GM21381 (cell line): ENCODE results near the gene HELZ.
A peak's percentile ranks its signal among the peaks of the same experiment; 100 is the strongest.
"Not testable (repeated sequence)": the region's sequence is repeated elsewhere in the genome, so short reads cannot be mapped to it uniquely, and the experiment has no call there.

ENCODE experiments used
- ATAC-seq: cut with Tn5 transposase; IDR thresholded peaks from one replicate; pipeline ENCODE4 v1.9.1; 2021; ENCODE audit warnings: mild to moderate bottlenecking, moderate library complexity; ENCODE audit not compliant: unreplicated experiment

The HELZ gene

DNA sequence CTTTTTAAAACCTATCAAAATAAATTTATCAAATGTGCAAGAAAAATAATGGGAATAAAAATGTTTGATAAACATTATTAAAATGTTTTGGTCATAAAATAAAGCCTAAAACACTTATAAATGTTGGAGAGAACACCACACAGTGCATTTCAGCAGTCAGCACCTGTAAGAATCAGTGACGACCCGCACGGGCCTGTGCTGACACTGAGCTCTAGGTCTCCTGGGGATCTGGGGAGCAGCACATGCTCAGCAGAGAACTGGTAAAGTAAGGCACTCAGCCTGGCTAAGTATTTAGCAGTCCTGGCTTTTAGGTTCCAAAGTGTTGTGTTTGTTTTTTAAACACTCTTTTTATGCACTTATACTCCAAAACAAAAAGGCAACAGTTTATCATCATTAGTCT, 46.9 kb downstream of the HELZ start:
- ATAC-seq, result no peak

DNA sequence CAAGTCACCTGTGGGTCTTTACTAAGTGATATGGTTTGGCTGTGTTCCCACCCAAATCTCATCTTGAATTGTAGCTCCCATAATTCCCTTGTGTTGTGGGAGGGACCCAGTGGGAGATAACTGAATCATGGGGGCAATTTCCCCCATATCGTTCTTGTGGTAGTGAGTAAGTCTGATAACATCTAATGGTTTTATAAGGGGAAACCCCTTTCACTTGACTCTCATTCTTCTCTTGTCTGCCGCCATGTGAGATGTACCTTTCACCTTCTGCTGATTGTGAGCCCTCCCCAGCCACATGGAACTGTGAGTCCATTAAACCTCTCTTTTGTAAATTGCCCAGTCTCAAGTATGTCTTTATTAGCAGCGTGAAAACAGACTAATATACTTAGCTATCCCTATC, 48.0 kb downstream of the HELZ start:
- not testable (repeated sequence) for ATAC-seq

DNA sequence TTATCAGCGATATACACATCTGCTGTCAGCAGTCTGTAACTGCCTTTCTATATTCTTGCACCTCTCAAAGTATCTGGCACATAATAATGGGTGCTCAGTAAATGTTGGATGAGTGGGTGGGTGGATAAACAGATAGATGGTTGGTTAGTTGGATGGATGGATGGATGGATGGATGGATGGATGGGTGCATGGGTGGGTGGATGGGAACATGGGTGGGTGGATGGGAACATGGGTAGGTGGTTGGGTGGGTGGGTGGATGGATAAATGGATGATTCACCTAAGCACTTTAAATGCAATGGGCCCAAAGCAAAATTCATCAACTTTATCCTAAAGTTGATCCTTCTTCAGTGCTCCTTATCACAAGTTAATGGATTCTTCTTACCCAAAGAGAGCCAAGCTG, 48.6 kb downstream of the HELZ start:
- no peak for ATAC-seq

DNA sequence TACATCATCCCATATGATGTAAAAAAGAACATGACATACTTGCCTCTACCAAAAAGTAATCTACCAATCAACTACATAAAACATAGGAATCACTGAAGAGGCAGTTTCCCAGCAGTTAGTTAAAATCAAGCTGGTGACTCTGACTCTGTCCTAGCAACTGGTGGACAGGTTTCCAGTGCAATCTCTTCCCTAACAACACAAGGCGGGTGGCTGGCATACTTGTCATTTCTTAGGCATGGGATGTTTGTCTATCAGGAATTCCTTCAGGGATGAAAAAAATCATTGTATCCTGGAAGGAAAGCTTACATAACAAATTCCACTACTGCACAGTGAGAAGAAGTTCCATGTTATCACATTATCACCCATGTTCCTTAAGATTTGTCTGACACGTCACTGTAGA, 50.9 kb downstream of the HELZ start:
- ATAC-seq, result no peak

DNA sequence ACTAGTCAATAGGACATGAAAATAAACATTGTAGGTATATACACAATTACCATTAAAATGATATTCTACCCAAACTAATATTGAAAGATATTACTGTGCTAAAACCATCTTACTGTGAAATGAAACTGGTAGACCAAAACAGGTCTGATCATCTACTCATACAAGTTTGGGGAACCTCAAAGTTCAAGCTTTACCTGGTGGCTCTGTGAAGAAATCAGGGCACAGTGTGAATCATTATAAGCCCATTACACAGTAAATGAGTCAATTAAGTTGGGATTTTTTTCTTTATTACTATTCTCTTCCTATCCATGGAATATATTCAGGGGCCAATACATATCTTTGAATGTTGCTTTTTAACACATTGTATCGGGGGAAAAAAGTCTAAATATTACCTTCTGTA, 57.1 kb downstream of the HELZ start:
- ATAC-seq, result no peak

DNA sequence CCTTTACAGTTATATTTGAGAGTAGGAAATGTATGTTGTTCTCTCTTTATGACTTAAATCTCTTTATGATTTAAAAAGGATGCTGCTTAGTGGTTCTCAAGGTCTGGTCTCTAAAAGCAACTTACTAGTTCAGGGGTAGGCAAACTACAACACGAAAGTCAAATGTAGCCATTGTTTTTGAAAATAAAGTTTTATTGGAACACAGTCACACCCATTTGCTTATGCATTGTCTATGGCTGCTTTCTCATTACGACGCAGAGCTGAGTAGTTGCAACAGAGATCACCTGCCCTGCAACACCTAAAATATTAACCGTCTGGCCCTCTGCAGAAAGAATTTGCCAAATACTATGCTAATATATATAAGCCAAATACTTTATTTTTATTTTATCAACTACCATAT, 58.2 kb downstream of the HELZ start:
- ATAC-seq, result no peak

DNA sequence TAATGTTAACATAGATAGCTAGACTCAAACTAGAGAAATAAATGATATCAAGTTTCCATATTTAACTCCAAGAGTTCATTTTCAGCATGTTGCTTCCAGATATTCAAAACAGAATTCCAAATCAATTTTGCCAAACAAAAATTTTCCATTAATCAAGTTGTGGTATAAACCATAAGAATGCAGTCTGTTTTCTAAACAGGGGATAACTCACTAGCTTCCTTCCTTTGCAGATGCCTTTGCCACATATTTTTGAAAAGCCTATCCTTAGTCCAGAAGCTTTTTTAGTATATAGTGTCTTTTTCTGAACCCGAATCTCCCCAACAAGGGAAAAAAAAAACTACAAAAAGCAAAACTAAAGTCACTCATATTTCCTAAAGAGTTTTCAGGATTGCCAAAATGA, 61.5 kb downstream of the HELZ start:
- ATAC-seq, result no peak

DNA sequence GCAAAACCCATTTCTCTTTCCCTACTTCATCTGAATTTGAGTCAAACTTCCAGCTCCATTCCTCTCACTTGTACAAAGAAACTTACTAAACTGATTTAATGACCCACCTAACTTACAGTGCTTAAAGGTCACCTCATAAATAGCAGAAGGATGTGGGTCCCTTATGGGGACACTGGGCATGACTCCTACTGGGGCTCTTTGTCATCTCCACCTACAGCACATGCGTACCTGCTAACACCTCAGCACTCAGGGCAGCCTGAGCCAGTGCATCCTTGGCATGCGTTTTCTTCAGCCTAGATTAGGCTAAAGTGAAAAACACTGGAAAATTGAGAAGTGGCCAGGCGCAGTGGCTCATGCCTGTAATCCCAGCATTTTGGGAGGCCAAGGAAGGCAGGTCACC, 63.2 kb downstream of the HELZ start:
- ATAC-seq, result no peak

DNA sequence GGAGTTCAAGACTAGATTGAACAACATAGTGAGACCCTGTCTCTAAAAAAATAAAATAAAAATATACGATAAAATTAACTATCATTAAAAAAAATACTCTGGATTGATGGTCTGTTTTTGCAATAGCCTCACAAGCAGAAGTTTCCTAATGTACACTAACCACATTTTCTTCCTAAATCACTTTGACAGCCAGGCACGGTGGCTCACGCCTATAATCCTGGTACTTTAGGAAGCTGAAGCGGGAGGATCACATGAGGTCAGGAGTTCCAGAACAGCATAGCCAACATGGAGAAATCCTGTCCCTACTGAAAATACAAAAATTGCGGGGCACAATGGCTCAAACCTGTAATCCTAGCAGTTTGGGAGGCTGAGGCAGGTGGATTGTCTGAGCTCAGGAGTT, 64.7 kb downstream of the HELZ start:
- ATAC-seq, result no peak

DNA sequence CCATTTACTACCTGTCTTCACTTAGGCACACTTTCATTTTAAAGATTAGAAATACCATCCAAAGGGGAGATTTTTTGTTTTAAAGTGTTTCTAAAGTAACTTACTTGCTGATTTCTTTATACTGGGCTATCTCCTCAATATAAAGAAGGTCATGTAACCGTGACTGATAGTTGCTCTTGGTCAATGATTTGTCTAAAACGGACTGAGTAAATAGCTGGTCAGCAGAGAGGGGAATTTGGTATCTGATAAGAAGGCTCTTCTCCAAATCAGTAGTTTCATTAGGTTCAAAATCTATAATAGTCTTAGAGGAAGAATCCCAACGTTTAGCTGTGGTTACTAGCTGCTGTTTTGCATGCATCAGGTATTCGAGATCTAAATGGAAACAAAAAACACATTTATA, 66.4 kb downstream of the HELZ start:
- ATAC-seq, result no peak

DNA sequence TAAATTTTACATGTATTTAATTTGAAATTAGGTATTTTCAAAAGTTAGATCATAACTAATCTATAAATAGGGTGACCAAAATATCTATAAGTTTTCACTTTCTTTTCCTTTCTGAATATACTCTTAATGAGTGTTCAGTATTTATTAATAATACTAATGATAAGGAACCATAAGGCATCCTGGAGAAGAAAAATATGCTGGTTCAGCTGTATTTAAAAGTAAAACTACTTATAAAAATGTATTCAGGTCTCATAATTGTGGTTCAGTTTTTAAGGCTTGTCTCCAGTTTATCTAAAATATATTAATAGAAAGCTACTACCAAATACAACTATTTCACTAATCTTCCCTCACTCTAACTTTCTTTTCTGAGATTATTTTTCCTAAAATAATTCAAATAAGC, 67.3 kb downstream of the HELZ start:
- no peak for ATAC-seq

DNA sequence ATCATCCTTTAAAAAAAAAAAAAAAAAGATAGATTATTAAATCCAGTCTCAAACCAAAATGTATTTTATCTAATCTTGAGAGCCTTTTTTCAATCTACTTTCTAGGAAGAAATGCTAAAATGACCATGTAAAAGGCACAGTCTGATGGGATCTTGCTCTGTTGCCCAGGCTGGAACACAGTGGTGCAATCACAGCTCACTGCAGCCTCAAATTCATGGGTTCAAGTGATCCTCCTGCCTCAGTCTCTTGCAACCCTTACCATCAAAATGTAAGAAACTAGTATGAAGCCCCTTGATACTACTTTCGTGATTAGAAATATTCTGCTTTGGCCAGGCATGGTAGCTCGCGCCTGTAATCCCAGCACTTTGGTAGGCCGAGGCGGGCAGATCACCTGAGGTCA, 70.8 kb downstream of the HELZ start:
- no peak for ATAC-seq

DNA sequence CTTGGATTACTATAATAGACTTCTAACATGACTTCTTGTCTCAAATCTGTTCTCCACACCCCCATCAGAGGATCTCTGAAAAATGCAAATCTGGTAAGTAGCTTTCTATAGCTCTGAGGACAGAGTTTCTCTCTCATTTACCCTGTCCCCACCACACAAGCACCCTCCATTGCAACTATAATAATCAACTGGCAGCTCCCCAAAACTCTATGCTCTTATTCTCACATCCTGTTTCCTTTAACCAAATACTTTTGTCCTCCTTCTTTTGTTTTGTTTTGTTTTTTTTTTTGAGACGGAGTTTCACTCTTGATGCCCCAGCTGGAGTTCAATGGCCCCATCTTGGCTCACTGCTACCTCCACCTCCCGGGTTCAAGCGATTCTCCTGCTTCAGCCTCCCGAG, 73.4 kb downstream of the HELZ start:
- peak; percentile 97 for ATAC-seq

DNA sequence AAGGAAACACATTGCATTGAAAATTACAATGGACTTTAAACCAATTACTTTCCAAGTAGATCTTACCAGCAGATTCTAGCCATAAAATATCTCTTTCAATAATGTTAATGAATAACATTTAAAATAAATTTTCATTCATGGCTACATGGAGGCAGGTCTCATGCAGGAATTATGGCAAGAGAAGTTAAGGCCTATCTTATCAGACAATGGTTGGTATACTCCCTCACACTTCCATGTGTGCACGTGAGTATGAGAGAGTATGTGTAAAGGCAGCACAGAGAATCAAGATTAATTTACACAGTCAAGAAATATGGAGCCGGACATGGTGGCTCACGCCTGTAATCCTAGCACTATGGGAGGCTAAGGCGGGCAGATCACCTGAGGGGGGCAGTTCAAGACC, 76.5 kb downstream of the HELZ start:
- no peak for ATAC-seq

DNA sequence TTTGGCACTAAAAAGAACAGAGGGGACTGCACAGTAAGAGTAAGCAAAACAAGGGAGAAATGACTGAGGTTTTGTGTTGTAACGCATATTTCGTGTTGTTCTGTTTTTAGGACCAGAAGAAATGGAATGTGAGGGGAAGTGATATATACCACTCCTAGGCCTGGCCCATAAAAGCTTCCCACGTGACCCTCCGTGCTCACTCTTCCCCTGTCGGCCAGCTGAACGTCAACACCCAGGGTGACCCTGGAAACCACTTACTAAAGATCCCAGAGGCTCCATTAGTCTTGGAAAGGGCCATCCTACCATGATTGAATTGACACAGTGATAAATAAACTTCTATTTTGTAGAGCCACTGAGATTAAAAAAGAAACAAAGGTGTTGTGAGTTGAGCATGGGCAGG, 79.8 kb downstream of the HELZ start:
- no peak for ATAC-seq

DNA sequence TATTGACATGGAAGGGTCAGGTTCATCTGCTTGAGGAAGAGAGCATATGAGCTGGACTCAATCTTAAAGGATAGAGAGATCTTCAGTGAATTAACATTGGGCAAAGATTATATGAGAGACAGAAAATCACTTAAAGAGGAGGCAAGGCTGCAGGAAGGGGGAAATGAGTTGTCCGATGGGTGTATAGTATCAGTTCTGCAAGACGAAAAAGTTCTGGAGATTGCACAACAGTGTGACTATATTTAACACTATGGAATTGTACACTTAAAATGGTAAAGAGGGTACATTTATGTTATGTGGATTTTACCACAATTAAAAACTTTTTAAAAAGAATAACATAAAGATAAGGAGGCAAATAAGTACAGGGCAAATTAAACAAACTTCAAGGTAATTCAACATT, 80.7 kb downstream of the HELZ start:
- no peak for ATAC-seq

DNA sequence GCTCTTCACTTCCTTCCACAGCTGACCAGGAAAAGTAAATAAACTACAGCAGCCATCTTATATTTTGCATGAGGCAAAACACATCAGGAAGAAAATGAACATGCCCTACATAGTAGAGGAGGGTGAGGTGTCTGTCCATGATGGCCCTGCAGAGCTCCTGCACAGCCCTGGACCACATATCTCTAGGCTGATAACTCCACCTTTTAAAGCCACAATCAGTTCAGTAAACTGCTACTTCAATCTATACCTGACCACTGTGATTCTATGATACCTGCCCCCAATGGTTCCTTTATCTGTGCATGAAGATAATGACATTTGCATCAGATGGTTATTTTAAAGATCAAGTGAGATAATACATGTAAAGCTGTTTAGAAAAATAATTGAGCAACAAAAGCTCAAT, 82.2 kb downstream of the HELZ start:
- no peak for ATAC-seq

DNA sequence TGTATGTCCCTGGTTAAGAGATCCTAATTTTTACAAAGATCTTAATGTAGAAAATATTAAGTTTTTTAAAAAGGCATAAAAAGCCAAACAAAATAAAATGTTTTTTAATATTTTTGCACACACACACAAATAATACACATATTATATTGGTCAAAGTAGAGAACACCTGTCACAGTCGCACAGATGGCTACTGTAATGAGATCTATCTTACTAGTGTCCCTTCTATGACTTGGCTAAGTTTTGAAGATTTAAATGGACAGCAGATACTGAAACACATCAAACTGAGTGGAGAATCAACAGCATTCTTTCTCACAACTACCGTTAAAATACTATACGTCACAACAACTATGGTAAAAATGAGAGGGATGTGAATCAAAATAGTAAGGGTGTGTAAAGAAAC, 83.4 kb downstream of the HELZ start:
- no peak for ATAC-seq

DNA sequence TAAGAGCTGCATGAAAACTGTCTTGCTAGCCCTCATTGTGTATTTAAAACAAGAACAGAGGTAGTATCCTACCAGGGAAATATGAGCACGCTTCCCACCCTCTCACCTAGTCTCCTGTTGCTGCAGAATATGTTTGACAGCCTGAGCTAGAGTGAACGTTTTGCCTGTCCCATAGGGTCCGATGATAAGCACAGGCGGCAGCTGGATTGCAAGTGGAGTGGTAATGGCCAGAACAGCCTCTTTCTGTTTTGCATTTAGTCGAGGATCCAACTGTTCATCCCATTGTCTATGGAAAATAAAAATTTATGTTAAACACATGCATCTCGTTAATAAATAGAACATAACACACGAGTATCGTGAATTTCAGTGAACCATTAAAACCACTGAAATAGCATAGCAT, 84.2 kb downstream of the HELZ start:
- ATAC-seq, result no peak

DNA sequence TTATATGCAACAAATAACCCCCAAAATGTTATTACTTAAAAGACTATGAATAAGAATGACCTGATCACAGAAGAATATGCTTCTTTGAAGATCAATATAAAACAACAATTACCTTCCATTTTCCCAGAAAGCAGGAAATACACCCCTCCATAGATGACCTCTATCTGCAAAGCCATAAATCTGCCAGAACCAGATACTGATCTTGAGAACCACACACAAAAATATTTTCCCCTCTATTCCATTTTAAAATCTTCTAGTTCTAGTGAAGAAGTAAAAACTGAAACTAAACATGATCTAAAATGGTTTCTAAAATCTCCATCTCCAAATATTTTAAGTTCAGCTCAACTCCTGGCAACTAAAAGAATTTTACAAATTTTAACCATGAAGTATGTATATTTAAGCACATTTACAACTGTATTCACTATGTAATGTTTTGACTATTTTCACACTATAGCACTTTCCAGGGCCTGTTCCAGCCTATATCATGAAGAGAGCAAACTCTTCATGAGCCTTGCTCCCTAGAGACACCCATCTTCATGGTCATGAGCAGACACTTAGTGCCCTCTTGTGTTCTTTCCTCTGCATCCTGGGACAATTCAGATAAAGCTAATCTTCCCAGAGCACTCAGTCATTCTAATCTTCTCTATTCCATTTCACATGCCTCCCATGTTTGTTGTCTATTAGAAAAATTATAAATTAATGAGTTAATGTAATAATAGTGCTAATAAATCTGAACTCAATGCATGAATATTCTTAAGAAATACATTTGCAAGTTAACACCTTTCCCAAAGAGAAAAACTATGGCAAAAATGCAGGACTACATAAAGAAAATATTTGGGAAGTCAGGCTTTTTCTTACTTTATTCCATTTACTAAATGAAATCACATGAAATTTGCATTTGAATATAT, 87.0 kb downstream of the HELZ start:
- ATAC-seq, result no peak

DNA sequence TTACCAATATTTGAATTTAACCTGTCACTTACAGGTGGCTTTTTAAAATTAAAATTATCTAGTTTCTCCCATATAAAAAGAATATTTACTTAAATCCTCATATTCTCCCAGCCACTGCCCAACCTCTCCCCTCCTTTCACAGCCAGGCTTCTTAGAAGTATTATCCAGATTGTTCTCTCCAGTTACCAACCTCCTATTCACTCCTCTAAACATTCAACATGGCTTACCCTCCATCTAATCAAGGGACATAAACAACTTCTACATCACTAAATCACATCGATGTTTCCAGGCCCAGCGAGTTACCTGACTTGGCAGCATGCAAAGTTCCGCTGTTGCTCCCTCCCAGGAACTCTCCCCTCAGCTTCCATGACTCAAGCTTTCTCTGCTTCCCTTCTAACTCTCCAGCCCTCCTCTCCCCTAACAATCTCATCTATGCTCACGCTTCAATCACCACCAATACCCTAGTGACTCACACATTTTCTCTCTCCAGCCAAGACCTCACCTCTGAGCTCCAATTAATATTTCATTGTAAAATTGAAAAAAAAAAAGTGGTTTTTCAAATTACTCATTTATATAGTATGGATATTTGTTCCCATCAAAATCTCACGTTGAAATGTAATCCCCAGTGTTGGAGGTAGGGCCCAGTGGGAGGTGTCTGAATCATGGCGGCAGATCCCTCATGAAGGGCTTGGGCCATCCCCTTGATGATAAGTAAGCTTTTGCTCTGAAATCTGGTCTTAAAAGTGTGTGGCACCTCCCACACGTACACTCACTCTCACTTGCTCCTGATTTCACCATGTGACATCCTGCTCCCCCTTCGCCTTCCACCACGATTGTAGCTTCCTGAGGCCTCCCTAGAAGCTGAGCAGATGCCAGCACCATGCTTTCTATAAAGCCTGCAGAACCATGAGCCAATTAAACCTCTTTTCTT, 88.5 kb downstream of the HELZ start:
- no peak for ATAC-seq

DNA sequence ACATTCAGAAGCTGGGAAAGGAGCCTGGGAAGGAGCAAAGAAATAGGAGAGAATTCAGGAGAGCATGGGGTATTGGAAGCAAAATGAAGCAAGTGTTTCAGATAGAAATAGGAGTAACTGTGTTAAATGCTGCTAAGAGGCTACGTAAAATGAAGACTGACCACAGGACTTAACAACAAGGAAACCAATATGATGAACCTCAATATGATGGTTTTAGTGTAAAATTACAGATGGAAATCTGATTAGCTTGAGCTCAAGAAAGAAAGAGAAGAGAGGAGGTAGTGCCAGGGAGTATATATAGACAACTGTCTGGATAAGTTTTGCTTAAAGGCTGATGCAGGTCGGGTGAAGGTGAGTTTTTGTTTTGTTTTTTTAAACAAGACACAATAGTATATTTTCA, 92.2 kb downstream of the HELZ start:
- no peak for ATAC-seq
